GM23338 (cell line): ENCODE data around the gene NCF4. TPM values are rescaled to one million over a fixed set of nuclear protein-coding genes. Genes with fewer than 3 reads are reported as not detected.

ENCODE experiments used
- ATAC-seq: fragments of 200-7000 bp; cut with Tn5 transposase; 3 replicates; pipeline ENCODE4 v1.9.1; 2020
- DNase-seq: peaks from one replicate; pipeline ENCODE4 v3.0.0-alpha.2; 2015; ENCODE audit warnings: low spot score
- H2AFZ ChIP-seq: fragments of 200-600 bp; sonication (generic); 2 replicates; pipeline ENCODE4 v1.8.0; 2016; ENCODE audit warnings: antibody characterized with exemption, mild to moderate bottlenecking, moderate library complexity
- H3F3A ChIP-seq: fragments of 200-600 bp; sonication (generic); replicated peaks from 2 replicates; pipeline ENCODE4 v1.8.0; 2017; ENCODE audit warnings: antibody characterized with exemption, mixed run types, low read depth
- H3K27ac ChIP-seq: fragments of 200-600 bp; sonication (generic); 2 replicates; pipeline ENCODE4 v1.6.1; 2016; ENCODE audit warnings: low read depth
- H3K27me3 ChIP-seq: fragments of 200-600 bp; sonication (generic); 2 replicates; pipeline ENCODE4 v1.8.0; 2016; ENCODE audit warnings: mild to moderate bottlenecking, mixed run types, moderate library complexity; ENCODE audit not compliant: insufficient read depth
- H3K36me3 ChIP-seq: fragments of 200-600 bp; sonication (generic); 2 replicates; pipeline ENCODE4 v1.8.0; 2016; ENCODE audit warnings: mild to moderate bottlenecking; ENCODE audit not compliant: insufficient read depth
- H3K4me1 ChIP-seq: fragments of 200-600 bp; sonication (generic); 2 replicates; pipeline ENCODE4 v1.8.0; 2016; ENCODE audit warnings: mild to moderate bottlenecking, moderate library complexity; ENCODE audit not compliant: insufficient read depth
- H3K4me2 ChIP-seq: fragments of 200-600 bp; sonication (generic); 2 replicates; pipeline ENCODE4 v1.7.1; 2017; ENCODE audit warnings: mixed run types
- H3K4me3 ChIP-seq: fragments of 200-600 bp; sonication (generic); 2 replicates; pipeline ENCODE4 v1.6.1; 2016; ENCODE audit warnings: mixed run types
- H3K79me2 ChIP-seq: fragments of 200-600 bp; sonication (generic); replicated peaks from 2 replicates; pipeline ENCODE4 v1.8.0; 2017; ENCODE audit warnings: mild to moderate bottlenecking; ENCODE audit not compliant: insufficient read depth
- H3K9me2 ChIP-seq: fragments of 200-600 bp; sonication (generic); 2 replicates; pipeline ENCODE4 v1.8.0; 2017; ENCODE audit not compliant: insufficient read depth
- H4K20me1 ChIP-seq: fragments of 200-600 bp; sonication (generic); replicated peaks from 2 replicates; pipeline ENCODE4 v1.8.0; 2017; ENCODE audit warnings: mild to moderate bottlenecking; ENCODE audit not compliant: insufficient read depth
- H3K27ac Mint-ChIP-seq: 2 replicates; pipeline ENCODE4 v1.8.0; 2020; ENCODE audit warnings: inconsistent platforms, mild to moderate bottlenecking, moderate library complexity, mixed read lengths
- H3K27me3 Mint-ChIP-seq: 3 replicates; pipeline ENCODE4 v1.8.0; 2022; ENCODE audit warnings: low read depth, mild to moderate bottlenecking, moderate library complexity, mixed read lengths, inconsistent platforms; ENCODE audit not compliant: insufficient read depth, poor library complexity
- H3K36me3 Mint-ChIP-seq: 3 replicates; pipeline ENCODE4 v1.8.0; 2021; ENCODE audit warnings: low read depth, mild to moderate bottlenecking, inconsistent platforms, moderate library complexity, mixed read lengths
- H3K4me1 Mint-ChIP-seq: 3 replicates; pipeline ENCODE4 v1.8.0; 2020; ENCODE audit warnings: mild to moderate bottlenecking, inconsistent platforms, mixed read lengths
- H3K4me3 Mint-ChIP-seq: 3 replicates; pipeline ENCODE4 v1.8.0; 2021; ENCODE audit warnings: moderate library complexity, mild to moderate bottlenecking, inconsistent platforms, mixed read lengths
- H3K9me3 Mint-ChIP-seq: 3 replicates; pipeline ENCODE4 v1.8.0; 2020; ENCODE audit warnings: moderate library complexity, mild to moderate bottlenecking, inconsistent platforms, mixed read lengths
- CREB1 ChIP-seq: fragments of 250-450 bp; sonication (Bioruptor Pico); IDR thresholded peaks from 2 replicates; pipeline ENCODE4 v1.5.0; 2020; ENCODE audit warnings: low read depth, mild to moderate bottlenecking, moderate library complexity
- CTCF ChIP-seq, 2 experiments: fragments of 200-600 bp in 1 of 2; sonication (generic) in 1 of 2; conservative IDR thresholded peaks; 2 replicates each; pipeline versions ENCODE4 v1.5.1 to v1.6.1; 2016 to 2017; ENCODE audit warnings: antibody characterized with exemption in 2 of 2, low read depth in 2 of 2, mild to moderate bottlenecking in 2 of 2, moderate library complexity in 1 of 2
- ETS1 ChIP-seq: IDR thresholded peaks from 2 replicates; pipeline ENCODE4 v1.6.1; 2016; ENCODE audit warnings: antibody characterized with exemption
- EZH2 ChIP-seq: fragments of 200-600 bp; sonication (generic); IDR thresholded peaks from one replicate; pipeline ENCODE4 v1.8.0; 2017; ENCODE audit warnings: antibody characterized with exemption, mild to moderate bottlenecking, low read depth; ENCODE audit not compliant: unreplicated experiment
- EZH2phosphoT487 ChIP-seq: fragments of 200-600 bp; sonication (generic); IDR thresholded peaks from one replicate; pipeline ENCODE4 v1.8.1; 2018; ENCODE audit warnings: antibody characterized with exemption; ENCODE audit not compliant: unreplicated experiment
- JUNB ChIP-seq: IDR thresholded peaks from one replicate; pipeline ENCODE4 v1.6.1; 2016; ENCODE audit warnings: antibody characterized with exemption; ENCODE audit not compliant: unreplicated experiment
- NANOG ChIP-seq: IDR thresholded peaks from 2 replicates; pipeline ENCODE4 v1.6.1; 2016; ENCODE audit warnings: antibody characterized with exemption, borderline replicate concordance
- POLR2AphosphoS5 ChIP-seq: IDR thresholded peaks from 2 replicates; pipeline ENCODE4 v1.6.1; 2016; ENCODE audit warnings: antibody characterized with exemption, low read depth
- STAT1 ChIP-seq: IDR thresholded peaks from one replicate; pipeline ENCODE4 v1.6.1; 2016; ENCODE audit warnings: antibody characterized with exemption; ENCODE audit not compliant: unreplicated experiment
- ZNF114 ChIP-seq: fragments of 250-450 bp; sonication (Bioruptor Pico); IDR thresholded peaks from 2 replicates; pipeline ENCODE4 v1.5.0; 2020; ENCODE audit warnings: mild to moderate bottlenecking, moderate library complexity
- ZNF331 ChIP-seq: fragments of 250-450 bp; sonication (Bioruptor Pico); IDR thresholded peaks from 2 replicates; pipeline ENCODE4 v1.5.0; 2020; ENCODE audit warnings: low read depth, mild to moderate bottlenecking, moderate library complexity
- polyA plus RNA-seq: library from polyadenylated mRNA; unstranded; fragments of >200 nt; fragmentation: Nextera tagmentation; extraction: Ambion mirVana; gene quantifications from 2 replicates; pipeline ENCODE4 v1.2.1, GENCODE V29; 2016
- total RNA-seq: library from RNA; depleted of rRNA; stranded (reverse); fragments of >200 nt; shearing (Covaris generic); gene quantifications from 2 replicates; pipeline ENCODE4 v1.2.3, GENCODE V29; 2014
- TF ChIP-seq, protein P1 (sequence below): fragments of 250-450 bp; sonication (Bioruptor Pico); IDR thresholded peaks from 2 replicates; pipeline ENCODE4 v1.5.0; 2020; ENCODE audit warnings: mild to moderate bottlenecking, moderate library complexity
- TF ChIP-seq, protein P2 (sequence below): IDR thresholded peaks from one replicate; pipeline ENCODE4 v1.6.1; 2018; ENCODE audit warnings: antibody characterized with exemption; ENCODE audit not compliant: unreplicated experiment

NCF4 gene
- total and polyA plus RNA-seq, 2 experiments from 2014 or later: not detected

- DNase-seq: no peak
- H3K27ac ChIP-seq: no peak overlapping the region
- no peaks in the 10 kb centered on the region for H3K79me2 ChIP-seq
- Mint-ChIP-seq H3K36me3 (no peaks in the 10 kb centered on the region; the same call in 2 of the 3 replicates), H3K27ac (no peak overlapping the region), H3K4me1 (peaks cover 4% of the 10 kb centered on the region; the same call in 2 of the 3 replicates), H3K4me3 (no peak overlapping the region), H3K27me3 (peaks cover 18% of the 10 kb centered on the region), H3K9me3 (no peaks in the 10 kb centered on the region; the same call in 2 of the 3 replicates)
- no peak overlapping the region for H3K4me2 ChIP-seq
- TF ChIP-seq EZH2: no peak
- TF ChIP-seq ZNF114 (CRISPR knock-in tag): no peak
- TF ChIP-seq ZNF331 (CRISPR knock-in tag): no peak
- TF ChIP-seq, protein P1, sequence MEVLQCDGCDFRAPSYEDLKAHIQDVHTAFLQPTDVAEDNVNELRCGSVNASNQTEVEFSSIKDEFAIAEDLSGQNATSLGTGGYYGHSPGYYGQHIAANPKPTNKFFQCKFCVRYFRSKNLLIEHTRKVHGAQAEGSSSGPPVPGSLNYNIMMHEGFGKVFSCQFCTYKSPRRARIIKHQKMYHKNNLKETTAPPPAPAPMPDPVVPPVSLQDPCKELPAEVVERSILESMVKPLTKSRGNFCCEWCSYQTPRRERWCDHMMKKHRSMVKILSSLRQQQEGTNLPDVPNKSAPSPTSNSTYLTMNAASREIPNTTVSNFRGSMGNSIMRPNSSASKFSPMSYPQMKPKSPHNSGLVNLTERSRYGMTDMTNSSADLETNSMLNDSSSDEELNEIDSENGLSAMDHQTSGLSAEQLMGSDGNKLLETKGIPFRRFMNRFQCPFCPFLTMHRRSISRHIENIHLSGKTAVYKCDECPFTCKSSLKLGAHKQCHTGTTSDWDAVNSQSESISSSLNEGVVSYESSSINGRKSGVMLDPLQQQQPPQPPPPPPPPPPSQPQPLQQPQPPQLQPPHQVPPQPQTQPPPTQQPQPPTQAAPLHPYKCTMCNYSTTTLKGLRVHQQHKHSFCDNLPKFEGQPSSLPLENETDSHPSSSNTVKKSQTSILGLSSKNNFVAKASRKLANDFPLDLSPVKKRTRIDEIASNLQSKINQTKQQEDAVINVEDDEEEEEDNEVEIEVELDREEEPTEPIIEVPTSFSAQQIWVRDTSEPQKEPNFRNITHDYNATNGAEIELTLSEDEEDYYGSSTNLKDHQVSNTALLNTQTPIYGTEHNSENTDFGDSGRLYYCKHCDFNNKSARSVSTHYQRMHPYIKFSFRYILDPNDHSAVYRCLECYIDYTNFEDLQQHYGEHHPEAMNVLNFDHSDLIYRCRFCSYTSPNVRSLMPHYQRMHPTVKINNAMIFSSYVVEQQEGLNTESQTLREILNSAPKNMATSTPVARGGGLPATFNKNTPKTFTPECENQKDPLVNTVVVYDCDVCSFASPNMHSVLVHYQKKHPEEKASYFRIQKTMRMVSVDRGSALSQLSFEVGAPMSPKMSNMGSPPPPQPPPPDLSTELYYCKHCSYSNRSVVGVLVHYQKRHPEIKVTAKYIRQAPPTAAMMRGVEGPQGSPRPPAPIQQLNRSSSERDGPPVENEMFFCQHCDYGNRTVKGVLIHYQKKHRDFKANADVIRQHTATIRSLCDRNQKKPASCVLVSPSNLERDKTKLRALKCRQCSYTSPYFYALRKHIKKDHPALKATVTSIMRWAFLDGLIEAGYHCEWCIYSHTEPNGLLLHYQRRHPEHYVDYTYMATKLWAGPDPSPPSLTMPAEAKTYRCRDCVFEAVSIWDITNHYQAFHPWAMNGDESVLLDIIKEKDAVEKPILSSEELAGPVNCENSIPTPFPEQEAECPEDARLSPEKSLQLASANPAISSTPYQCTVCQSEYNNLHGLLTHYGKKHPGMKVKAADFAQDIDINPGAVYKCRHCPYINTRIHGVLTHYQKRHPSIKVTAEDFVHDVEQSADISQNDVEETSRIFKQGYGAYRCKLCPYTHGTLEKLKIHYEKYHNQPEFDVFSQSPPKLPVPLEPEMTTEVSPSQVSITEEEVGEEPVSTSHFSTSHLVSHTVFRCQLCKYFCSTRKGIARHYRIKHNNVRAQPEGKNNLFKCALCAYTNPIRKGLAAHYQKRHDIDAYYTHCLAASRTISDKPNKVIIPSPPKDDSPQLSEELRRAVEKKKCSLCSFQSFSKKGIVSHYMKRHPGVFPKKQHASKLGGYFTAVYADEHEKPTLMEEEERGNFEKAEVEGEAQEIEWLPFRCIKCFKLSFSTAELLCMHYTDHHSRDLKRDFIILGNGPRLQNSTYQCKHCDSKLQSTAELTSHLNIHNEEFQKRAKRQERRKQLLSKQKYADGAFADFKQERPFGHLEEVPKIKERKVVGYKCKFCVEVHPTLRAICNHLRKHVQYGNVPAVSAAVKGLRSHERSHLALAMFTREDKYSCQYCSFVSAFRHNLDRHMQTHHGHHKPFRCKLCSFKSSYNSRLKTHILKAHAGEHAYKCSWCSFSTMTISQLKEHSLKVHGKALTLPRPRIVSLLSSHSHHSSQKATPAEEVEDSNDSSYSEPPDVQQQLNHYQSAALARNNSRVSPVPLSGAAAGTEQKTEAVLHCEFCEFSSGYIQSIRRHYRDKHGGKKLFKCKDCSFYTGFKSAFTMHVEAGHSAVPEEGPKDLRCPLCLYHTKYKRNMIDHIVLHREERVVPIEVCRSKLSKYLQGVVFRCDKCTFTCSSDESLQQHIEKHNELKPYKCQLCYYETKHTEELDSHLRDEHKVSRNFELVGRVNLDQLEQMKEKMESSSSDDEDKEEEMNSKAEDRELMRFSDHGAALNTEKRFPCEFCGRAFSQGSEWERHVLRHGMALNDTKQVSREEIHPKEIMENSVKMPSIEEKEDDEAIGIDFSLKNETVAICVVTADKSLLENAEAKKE (CRISPR knock-in tag): no peak
- TF ChIP-seq EZH2phosphoT487: no peak
- no peak for TF ChIP-seq JUNB
- no peak for TF ChIP-seq STAT1
- no peak for TF ChIP-seq NANOG
- TF ChIP-seq, protein P2, sequence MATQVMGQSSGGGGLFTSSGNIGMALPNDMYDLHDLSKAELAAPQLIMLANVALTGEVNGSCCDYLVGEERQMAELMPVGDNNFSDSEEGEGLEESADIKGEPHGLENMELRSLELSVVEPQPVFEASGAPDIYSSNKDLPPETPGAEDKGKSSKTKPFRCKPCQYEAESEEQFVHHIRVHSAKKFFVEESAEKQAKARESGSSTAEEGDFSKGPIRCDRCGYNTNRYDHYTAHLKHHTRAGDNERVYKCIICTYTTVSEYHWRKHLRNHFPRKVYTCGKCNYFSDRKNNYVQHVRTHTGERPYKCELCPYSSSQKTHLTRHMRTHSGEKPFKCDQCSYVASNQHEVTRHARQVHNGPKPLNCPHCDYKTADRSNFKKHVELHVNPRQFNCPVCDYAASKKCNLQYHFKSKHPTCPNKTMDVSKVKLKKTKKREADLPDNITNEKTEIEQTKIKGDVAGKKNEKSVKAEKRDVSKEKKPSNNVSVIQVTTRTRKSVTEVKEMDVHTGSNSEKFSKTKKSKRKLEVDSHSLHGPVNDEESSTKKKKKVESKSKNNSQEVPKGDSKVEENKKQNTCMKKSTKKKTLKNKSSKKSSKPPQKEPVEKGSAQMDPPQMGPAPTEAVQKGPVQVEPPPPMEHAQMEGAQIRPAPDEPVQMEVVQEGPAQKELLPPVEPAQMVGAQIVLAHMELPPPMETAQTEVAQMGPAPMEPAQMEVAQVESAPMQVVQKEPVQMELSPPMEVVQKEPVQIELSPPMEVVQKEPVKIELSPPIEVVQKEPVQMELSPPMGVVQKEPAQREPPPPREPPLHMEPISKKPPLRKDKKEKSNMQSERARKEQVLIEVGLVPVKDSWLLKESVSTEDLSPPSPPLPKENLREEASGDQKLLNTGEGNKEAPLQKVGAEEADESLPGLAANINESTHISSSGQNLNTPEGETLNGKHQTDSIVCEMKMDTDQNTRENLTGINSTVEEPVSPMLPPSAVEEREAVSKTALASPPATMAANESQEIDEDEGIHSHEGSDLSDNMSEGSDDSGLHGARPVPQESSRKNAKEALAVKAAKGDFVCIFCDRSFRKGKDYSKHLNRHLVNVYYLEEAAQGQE: no peak
- no peak for TF ChIP-seq CREB1
- no peak for TF ChIP-seq CTCF (conservative IDR thresholded peaks at IDR 0.05; ENCODE audit: low read depth in 2 of 2)
- no peak for TF ChIP-seq ETS1
- no peak for TF ChIP-seq POLR2AphosphoS5
- H2AFZ ChIP-seq: no peak overlapping the region
- no peaks in the 10 kb centered on the region for H3F3A ChIP-seq
- H3K4me3 ChIP-seq: no peak overlapping the region
- H3K36me3 ChIP-seq: no peaks in the 10 kb centered on the region
- no peaks in the 10 kb centered on the region for H3K4me1 ChIP-seq
- H4K20me1 ChIP-seq: no peaks in the 10 kb centered on the region
- H3K27me3 ChIP-seq: no peaks in the 10 kb centered on the region
- no peak for ATAC-seq
- H3K9me2 ChIP-seq: no peaks in the 10 kb centered on the region
These were observed 65.5 kb downstream of the NCF4 start for GRCh38 chr22:36926309-36926708.
